Muscle layer of duodenum (tissue), 2 donors: ENCODE results near the gene SSBP3.

Experiments used
- H3K27ac ChIP-seq: one replicate; pipeline ENCODE4 v1.7.0; 2013; ENCODE audit warnings: mild to moderate bottlenecking, low read length
- H3K27me3 ChIP-seq: one replicate; pipeline ENCODE4 v1.7.0; 2013; ENCODE audit warnings: low read depth, mild to moderate bottlenecking, control low read depth, low read length
- H3K36me3 ChIP-seq, 2 donors: one replicate each; pipeline ENCODE4 v1.7.0; 2013; ENCODE audit warnings: low read length in 2 of 2, control low read depth in 1 of 2, mild to moderate bottlenecking in 1 of 2; ENCODE audit not compliant: insufficient read depth in 2 of 2, control insufficient read depth in 1 of 2
- H3K4me1 ChIP-seq, 2 donors: one replicate each; pipeline ENCODE4 v1.7.0; 2013; ENCODE audit warnings: low read length in 2 of 2, mild to moderate bottlenecking in 2 of 2, control low read depth in 1 of 2, moderate library complexity in 1 of 2; ENCODE audit not compliant: insufficient read depth in 2 of 2, control insufficient read depth in 1 of 2
- H3K4me3 ChIP-seq, 2 donors: one replicate each; pipeline ENCODE4 v1.7.0; 2013; ENCODE audit warnings: low read length in 2 of 2, low read depth in 1 of 2, mild to moderate bottlenecking in 1 of 2
- H3K9me3 ChIP-seq, 2 donors: one replicate each; pipeline ENCODE4 v1.7.0; 2013; ENCODE audit warnings: low read length in 2 of 2, control low read depth in 1 of 2, mild to moderate bottlenecking in 1 of 2; ENCODE audit not compliant: control insufficient read depth in 1 of 2
- donor health status: healthy.

The SSBP3 gene

DNA sequence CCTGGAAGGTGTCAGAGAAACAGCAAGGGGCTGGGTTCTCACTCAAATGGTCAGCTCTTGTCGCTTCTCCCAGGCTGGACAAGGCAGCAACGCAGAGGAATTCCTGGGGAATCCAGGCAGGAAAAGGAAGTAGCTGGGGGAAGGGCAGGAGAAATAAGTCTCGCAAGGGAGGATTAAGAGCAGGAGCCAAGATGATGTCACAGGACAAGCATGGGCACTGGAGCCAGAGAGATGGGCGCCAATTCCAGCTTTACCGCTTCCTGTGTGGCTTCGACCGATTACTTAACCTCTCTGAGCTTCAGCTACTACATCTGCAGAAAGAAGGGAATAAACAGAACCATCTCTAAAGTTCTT, 70.5 kb downstream of the SSBP3 start:
- Histone ChIP-seq H3K27ac (peak overlapping the region; percentile 88), H3K9me3 (no peaks in the 10 kb centered on the region), H3K27me3 (no peaks in the 10 kb centered on the region), H3K36me3 (peaks cover 0 to 4% of the 10 kb centered on the region in 2 donors), H3K4me3 (peak overlapping the region in 1 of 2 donors; percentile 30), H3K4me1 (peaks cover 30 to 63% of the 10 kb centered on the region in 2 donors)

DNA sequence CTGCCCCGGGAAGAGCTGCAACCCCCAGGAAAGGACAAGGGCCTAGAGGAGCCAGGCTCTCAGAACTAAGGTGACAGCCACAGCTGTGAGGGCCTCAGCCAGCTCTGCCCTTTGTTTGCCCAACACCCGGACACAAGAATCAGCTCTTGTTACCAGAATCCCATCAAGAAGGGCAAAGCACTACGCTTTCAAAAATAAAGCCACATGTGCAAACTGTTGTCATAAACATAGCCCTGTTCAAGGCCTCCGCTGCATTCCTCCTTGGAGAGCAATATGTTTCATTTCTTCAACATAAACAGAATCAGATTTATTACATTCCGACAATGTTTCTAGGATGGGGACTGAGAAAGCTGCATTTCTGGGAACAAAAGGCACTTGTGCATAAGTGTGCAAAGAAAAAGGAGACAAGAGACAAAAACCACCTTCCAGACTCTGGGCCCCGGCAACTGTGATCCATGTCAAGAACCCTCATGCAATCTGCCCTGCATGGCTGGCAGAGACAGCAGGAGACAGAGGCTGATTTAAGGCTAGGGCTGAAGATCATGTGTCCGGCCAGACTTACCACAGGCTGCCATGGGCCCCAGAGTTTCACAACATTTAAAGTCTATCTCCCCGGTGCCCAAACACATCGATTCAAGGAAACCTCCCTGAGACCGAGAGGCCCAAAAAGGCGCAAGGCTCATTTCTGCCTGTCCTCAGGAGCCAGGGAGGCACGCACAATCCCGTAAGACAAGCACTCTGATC, 71.0 kb downstream of the SSBP3 start:
- H3K4me1 ChIP-seq: peaks cover 33 to 68% of the 10 kb centered on the region in 2 donors
- peaks cover 0 to 4% of the 10 kb centered on the region in 2 donors for H3K36me3 ChIP-seq
- no peaks in the 10 kb centered on the region for H3K27me3 ChIP-seq
- H3K9me3 ChIP-seq: no peaks in the 10 kb centered on the region
- peak overlapping the region; percentile 88 for H3K27ac ChIP-seq
- peak overlapping the region in 1 of 2 donors; percentile 30 for H3K4me3 ChIP-seq

DNA sequence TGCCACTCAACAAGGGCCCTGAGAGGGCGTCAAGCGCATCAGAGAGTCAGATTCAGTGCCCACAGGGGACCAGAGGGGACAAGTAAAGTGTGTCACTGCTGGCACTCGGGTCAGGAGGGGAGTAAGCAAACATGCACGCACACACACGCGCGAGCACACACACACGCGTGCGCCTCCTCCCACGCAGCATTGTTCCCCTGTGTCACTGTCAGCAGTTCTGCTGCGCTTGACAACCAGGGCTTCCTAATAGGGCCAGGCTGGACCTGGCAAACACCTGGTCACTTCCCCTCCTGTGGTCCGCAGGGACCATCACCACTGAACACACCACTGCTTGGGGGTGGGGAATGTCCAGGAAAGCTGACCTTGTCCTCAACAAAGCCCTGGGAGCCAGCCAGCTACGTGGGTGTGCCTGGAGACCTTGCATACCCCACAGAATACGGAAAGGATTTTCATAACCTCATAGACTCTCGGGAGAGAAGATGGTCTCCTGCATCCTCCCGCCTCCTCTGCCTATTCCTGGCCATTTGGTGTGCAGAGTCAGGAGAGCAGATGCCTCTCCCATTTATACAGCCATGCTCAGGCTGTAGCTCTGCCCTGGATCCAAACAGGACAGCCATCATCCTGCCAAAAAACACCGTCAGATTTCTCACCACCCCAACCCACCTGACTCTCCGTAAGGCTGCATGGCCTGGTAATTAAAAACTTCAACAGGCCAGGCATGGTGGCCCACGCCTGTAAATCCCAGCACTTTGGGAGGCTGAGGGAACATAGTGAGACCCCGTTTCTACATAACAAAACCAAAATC, 73.2 kb downstream of the SSBP3 start:
- Histone ChIP-seq H3K9me3 (no peaks in the 10 kb centered on the region), H3K36me3 (peaks cover 0 to 4% of the 10 kb centered on the region in 2 donors), H3K4me1 (peaks cover 45 to 90% of the 10 kb centered on the region in 2 donors), H3K27me3 (no peaks in the 10 kb centered on the region), H3K27ac (peak overlapping the region; percentile 59), H3K4me3 (no peak overlapping the region)

DNA sequence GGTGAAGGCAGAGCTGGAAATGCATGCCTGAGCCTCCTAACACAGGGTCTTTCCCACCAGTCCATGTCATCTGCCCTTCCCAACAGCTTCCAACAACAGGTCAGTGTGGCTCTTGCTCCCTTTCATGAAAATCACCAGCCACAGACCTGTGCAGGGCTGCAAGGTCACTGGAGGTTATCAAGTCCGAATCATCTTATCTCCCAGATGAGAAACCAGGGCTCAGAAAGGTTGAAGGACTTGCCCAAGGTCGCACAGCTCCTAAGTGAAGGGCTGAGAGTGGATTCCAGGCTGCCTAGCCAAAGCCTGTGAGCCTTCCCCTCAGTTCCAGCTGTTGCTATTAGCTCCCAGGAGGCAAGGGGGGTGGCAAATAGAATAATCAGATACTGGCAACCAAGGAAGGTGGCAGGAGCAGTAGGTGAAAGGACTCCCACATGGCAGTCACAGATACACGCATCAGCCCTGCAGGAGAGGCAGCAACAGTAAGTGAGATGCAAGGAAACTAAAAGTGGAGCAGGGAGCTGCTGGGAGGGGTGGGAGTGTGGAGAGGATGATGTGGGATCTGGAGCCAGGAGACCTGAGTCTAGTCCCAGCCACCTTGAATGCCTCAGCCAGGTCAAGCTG, 74.2 kb downstream of the SSBP3 start:
- Histone ChIP-seq H3K27me3 (no peaks in the 10 kb centered on the region), H3K36me3 (peaks cover 0 to 4% of the 10 kb centered on the region in 2 donors), H3K9me3 (no peaks in the 10 kb centered on the region), H3K27ac (no peak overlapping the region), H3K4me1 (peaks cover 52 to 98% of the 10 kb centered on the region in 2 donors), H3K4me3 (no peak overlapping the region)

DNA sequence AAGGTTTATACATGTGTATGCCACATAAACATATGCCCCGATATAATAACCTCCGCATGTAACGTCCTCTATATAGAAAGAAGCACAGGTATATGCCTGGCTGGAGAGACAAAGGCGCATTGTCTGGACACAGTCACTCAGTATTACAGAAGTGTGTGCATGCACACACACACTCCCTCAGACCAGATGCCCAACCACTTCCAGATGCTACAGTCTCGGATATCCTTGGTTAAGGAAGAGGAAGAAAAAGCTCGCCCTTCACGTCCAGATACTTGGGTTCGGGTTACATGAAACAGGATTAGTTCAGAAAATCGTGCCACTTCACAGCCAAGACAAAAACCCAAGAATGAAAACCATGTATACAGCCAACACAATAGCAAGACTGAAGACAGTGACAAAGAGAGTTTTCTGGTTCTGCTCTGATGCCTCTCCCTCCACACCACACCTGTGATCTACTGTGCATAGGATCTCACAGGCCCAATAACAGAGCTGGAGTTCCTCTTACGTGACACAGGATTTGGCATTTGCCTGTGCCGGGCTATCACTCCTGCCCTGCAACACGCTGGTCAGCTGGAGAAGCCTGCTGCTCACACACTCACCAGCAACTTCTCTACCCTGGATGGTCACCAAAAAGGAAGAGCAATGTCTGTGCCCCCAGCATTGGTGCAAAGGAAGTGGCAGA, 75.0 kb downstream of the SSBP3 start:
- no peak overlapping the region for H3K4me3 ChIP-seq
- H3K36me3 ChIP-seq: peaks cover 0 to 4% of the 10 kb centered on the region in 2 donors
- no peak overlapping the region for H3K27ac ChIP-seq
- no peaks in the 10 kb centered on the region for H3K27me3 ChIP-seq
- H3K4me1 ChIP-seq: peaks cover 50 to 98% of the 10 kb centered on the region in 2 donors
- no peaks in the 10 kb centered on the region for H3K9me3 ChIP-seq

DNA sequence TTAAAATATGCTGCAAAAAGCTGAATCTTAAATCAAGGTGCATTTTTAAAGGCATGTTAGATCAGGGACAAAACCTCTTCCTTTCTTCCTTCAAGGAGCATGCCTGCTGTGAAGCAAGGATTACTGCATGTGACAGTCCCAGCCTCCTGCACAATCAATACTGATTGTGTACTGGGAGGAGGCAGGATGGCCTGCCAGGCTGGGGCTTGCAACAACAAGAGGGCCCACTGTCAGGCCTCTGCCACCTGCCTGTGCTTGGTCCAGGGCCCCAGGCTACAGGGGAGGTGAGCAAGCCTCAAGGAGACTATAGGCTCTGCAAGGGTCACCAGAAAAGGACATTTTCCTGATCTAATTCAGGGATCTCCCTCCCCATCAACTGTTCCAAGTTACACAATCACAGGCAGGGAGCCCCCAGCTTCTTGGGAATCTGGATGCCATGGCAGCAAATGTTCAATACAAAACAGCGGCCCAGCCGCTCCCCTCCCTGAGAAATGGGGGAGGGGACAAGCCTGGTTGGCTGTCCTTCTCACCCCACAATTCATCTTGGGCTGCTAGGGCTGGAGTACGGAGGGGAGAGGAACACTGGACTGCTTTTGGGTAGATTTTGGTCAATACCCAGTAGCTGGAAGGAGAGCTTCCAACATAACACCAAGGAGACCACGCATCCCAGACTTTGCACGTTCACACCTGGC, 76.7 kb downstream of the SSBP3 start:
- Histone ChIP-seq H3K27ac (peak overlapping the region; percentile 5), H3K4me1 (peaks cover 48 to 92% of the 10 kb centered on the region in 2 donors)

DNA sequence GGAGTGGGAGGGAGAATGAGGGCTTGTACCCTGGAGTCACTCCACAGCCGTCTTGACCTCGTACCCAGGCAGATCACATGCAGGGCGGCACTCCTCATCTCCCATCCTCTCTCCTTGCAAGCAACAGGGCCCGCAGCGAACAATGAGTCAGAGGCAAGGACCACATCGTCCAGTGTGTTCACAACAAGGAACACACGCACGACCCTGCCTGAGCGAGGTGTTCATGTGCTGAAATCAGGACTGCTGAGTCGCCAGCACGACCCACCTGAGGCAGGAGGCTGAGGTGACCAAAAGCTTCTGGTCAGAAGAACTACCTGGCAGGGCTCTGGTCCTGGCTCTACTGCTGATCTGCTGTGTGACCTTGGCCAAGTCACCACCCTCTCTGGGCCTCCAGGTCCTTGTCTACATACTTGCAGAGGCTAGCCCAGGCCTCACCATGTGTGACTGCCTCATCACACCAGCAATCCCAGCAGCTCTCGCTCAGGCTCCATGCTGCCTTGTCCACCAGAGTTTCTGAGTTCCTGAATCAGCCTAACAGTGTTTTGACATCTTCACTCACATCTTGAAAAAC, 78.0 kb downstream of the SSBP3 start:
- no peaks in the 10 kb centered on the region for H3K36me3 ChIP-seq
- H3K4me1 ChIP-seq: peaks cover 57 to 94% of the 10 kb centered on the region in 2 donors
- H3K9me3 ChIP-seq: no peaks in the 10 kb centered on the region
- H3K4me3 ChIP-seq: no peak overlapping the region
- peak overlapping the region; percentile 81 for H3K27ac ChIP-seq
- H3K27me3 ChIP-seq: no peaks in the 10 kb centered on the region

More for the DNA sequence above, 76.7 kb downstream of the SSBP3 start:
- no peak overlapping the region for H3K4me3 ChIP-seq
- H3K27me3 ChIP-seq: no peaks in the 10 kb centered on the region
- no peaks in the 10 kb centered on the region for H3K36me3 ChIP-seq
- no peaks in the 10 kb centered on the region for H3K9me3 ChIP-seq

DNA sequence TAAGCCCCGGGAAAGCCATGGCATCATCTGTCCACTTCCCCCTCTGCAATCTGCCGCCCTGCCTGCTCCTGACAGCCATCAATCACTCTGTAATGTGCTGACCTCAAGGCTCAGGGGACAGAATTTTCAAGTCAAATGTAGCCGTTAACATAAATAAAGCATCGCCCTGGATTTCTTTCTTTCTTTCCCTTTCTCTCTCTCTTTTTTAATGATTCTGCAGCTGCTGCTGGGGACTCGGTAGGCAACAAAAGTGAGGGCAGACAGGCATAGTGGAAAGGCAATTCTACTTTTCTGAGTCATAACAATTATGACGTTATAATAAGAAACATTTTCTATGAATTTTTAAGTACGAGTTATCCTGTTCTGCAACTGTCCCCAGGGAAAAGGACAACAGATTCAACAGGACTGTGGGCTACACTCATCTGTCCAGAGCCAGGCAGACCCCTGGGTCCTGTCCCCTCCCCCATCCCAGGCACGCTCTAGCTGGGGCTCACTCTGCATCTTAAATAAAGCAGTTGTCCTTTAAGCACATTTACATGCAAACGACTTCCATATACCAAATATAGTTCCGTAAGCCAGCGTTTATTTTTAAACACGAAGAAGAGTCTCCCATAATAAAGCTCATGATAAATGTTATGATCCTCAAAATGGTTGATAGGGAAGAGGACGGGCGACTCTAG, 78.7 kb downstream of the SSBP3 start:
- H3K4me3 ChIP-seq: no peak overlapping the region
- no peaks in the 10 kb centered on the region for H3K9me3 ChIP-seq
- peaks cover 58 to 94% of the 10 kb centered on the region in 2 donors for H3K4me1 ChIP-seq

DNA sequence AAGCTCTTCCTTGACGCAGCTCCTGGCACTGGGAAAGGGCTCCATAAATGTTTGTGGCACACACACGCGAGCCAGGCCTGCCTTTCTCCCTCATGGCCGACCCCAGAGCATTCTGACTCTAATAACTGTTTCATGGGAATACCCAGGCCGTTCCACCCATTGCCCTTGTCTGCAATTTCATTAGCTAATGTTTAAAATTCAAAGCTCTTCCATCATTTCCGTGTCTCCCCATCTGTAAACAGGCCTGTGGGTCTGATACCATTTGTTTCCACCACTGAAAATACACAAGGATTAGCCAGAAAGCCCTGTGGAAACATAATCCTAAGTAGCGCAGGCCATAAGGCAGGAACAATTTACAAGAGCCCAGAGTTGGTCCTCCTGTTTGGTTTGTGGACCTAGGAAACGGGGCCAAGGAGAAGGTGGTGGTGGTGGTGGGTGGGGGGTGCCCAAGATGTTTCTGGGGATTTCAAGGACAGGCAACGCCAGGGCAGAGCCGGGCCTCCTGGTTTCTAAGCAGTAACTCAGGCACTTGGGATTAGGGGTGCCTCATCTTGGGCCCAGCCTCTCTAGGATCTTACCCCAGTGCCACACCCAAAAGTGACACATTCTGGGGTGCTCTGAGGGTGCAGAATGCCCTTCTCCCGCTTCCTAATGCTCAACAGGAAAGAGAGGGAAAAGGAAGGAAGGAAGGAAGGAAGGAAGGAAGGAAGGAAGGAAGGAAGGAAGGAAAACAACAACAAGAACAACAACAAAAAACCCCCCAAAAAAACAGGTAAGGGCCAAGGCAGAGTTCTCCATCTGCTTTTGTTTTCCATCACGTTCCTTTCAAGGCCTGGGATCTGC, 79.4 kb downstream of the SSBP3 start:
- Histone ChIP-seq H3K36me3 (no peaks in the 10 kb centered on the region), H3K4me1 (peaks cover 51 to 91% of the 10 kb centered on the region in 2 donors), H3K27me3 (no peaks in the 10 kb centered on the region)

More for the DNA sequence above, 78.7 kb downstream of the SSBP3 start:
- Histone ChIP-seq H3K36me3 (no peaks in the 10 kb centered on the region), H3K27ac (peak overlapping the region; percentile 81), H3K27me3 (no peaks in the 10 kb centered on the region)

More for the DNA sequence above, 79.4 kb downstream of the SSBP3 start:
- Histone ChIP-seq H3K27ac (peak overlapping the region; percentile 81), H3K9me3 (no peaks in the 10 kb centered on the region), H3K4me3 (no peak overlapping the region)
